K562 (cell line): ENCODE measurements around the gene TCF12. TPM values are rescaled to one million over a fixed set of nuclear protein-coding genes. Genes with fewer than 3 reads are reported as not detected.
A peak's percentile ranks its signal among the peaks of the same experiment; 100 is the strongest.

Experiments
- ASH1L ChIP-seq: fragments of 450-650 bp; IDR thresholded peaks from 2 replicates; pipeline ENCODE4 v1.6.1; 2018; ENCODE audit warnings: borderline replicate concordance, mild to moderate bottlenecking, low read depth; ENCODE audit not compliant: partially characterized antibody
- BDP1 ChIP-seq: IDR thresholded peaks from 3 replicates; pipeline ENCODE4 v1.6.1; 2011; ENCODE audit not compliant: insufficient read length, insufficient read depth
- BHLHE40 ChIP-seq: IDR thresholded peaks from 2 replicates; pipeline ENCODE4 v1.6.1; 2011; ENCODE audit warnings: low read length, improper control_type of control experiment
- CEBPB ChIP-seq: fragments of 450-650 bp; IDR thresholded peaks from 2 replicates; pipeline ENCODE4 v1.6.1; 2016; ENCODE audit warnings: missing genetic modification characterization, missing compliant biosample characterization
- JUN ChIP-seq, 2 experiments: sonication (generic) in 1 of 2; formaldehyde crosslinking in 1 of 2; IDR thresholded peaks; 2 replicates each; pipeline versions ENCODE4 v1.6.1 to v1.8.0; 2012 to 2022; ENCODE audit warnings: borderline replicate concordance in 2 of 2, mild to moderate bottlenecking in 2 of 2, improper control_type of control experiment in 1 of 2, low read depth in 1 of 2, low read length in 1 of 2, missing genetic modification reagents in 1 of 2
- KAT7 ChIP-seq: sonication (generic); formaldehyde crosslinking; IDR thresholded peaks from 2 replicates; pipeline ENCODE4 v1.8.0; 2022; ENCODE audit warnings: missing genetic modification reagents, mild to moderate bottlenecking, borderline replicate concordance
- KAT8 ChIP-seq: fragments of 450-650 bp; IDR thresholded peaks from 2 replicates; pipeline ENCODE4 v1.6.1; 2016; ENCODE audit warnings: low read depth, mild to moderate bottlenecking
- KDM1A ChIP-seq, 2 experiments: fragments of 450-650 bp; IDR thresholded peaks; 2 replicates each; pipeline ENCODE4 v1.6.1; 2016; ENCODE audit warnings: mild to moderate bottlenecking in 2 of 2
- KDM2B ChIP-seq: fragments of 250-450 bp; sonication (Bioruptor Pico); IDR thresholded peaks from 2 replicates; pipeline ENCODE4 v1.8.0; 2021; ENCODE audit warnings: mild to moderate bottlenecking, moderate library complexity
- KLF13 ChIP-seq: fragments of 450-650 bp; IDR thresholded peaks from 2 replicates; pipeline ENCODE4 v1.6.1; 2016; ENCODE audit warnings: missing genetic modification characterization, low read depth, mild to moderate bottlenecking, missing compliant biosample characterization, moderate library complexity, borderline replicate concordance
- NCOA2 ChIP-seq, 2 experiments: fragments of 450-650 bp; IDR thresholded peaks; 2 replicates each; pipeline ENCODE4 v1.6.1; 2018; ENCODE audit warnings: mild to moderate bottlenecking in 2 of 2, moderate library complexity in 1 of 2; ENCODE audit not compliant: partially characterized antibody in 2 of 2
- PTBP1 ChIP-seq: fragments of 200-400 bp; formaldehyde crosslinking; IDR thresholded peaks from 2 replicates; pipeline ENCODE4 v1.6.1; 2017; ENCODE audit warnings: low read depth, low read length
- RFX7 ChIP-seq: fragments of 250-450 bp; sonication (Bioruptor Pico); IDR thresholded peaks from 2 replicates; pipeline ENCODE4 v1.5.1; 2021; ENCODE audit warnings: mild to moderate bottlenecking
- SAFB ChIP-seq: fragments of 200-400 bp; formaldehyde crosslinking; IDR thresholded peaks from 2 replicates; pipeline ENCODE4 v1.6.1; 2017; ENCODE audit warnings: low read depth, low read length, borderline replicate concordance
- SIN3B ChIP-seq: fragments of 450-650 bp; IDR thresholded peaks from 2 replicates; pipeline ENCODE4 v1.6.1; 2017; ENCODE audit warnings: low read depth, mild to moderate bottlenecking, moderate library complexity
- SNRNP70 ChIP-seq: fragments of 200-400 bp; formaldehyde crosslinking; optimal IDR thresholded peaks from 2 replicates; pipeline ENCODE3; 2017; ENCODE audit warnings: low read depth, low read length
- ZFP1 ChIP-seq: fragments of 450-650 bp; formaldehyde crosslinking; IDR thresholded peaks from 2 replicates; pipeline ENCODE4 v1.4.0; 2020; ENCODE audit warnings: mild to moderate bottlenecking, mixed read lengths
- ZKSCAN1 ChIP-seq: fragments of 150-350 bp; IDR thresholded peaks from 2 replicates; pipeline ENCODE4 v1.6.1; 2016; ENCODE audit warnings: low read depth, low read length
- polyA plus RNA-seq, 8 experiments: library from polyadenylated mRNA; depleted of rRNA in 4 of 8; stranded (reverse) in 5 of 8; unstranded in 3 of 8; fragments of >200 nt; fragmentation: Nextera tagmentation in 2 of 8; fragmentation: Illumina TruSeq in 1 of 8; extraction: Ambion mirVana in 2 of 8; extraction: Trizol in 1 of 8; gene quantifications; 2 replicates each; pipeline versions ENCODE4 v1.2.1 to v1.2.3, GENCODE V29; 2011 to 2014; ENCODE audit warnings: inconsistent platforms in 1 of 8, missing spikeins in 1 of 8
- total RNA-seq, 7 experiments: library from RNA; depleted of rRNA in 6 of 7; stranded (reverse); fragments of >200 nt in 6 of 7; fragmentation: Illumina TruSeq in 2 of 7; extraction: Trizol in 2 of 7; gene quantifications; 2 replicates each; pipeline versions ENCODE4 v1.2.1 to v1.2.3, GENCODE V29; 2011 to 2021; ENCODE audit warnings: low replicate concordance in 1 of 7
- TF ChIP-seq, protein P1 (sequence below): fragments of 450-650 bp; formaldehyde crosslinking; IDR thresholded peaks from 2 replicates; pipeline ENCODE4 v1.4.0; 2020; ENCODE audit warnings: mild to moderate bottlenecking
- TF ChIP-seq, protein P2 (sequence below): IDR thresholded peaks from 2 replicates; pipeline ENCODE4 v1.6.1; 2011; ENCODE audit warnings: borderline replicate concordance, low read depth, mild to moderate bottlenecking, moderate library complexity, low read length; ENCODE audit not compliant: insufficient read depth, poor library complexity, severe bottlenecking

Gene TCF12
- total and polyA plus RNA-seq, 9 of the 15 experiments (the other 6 are each of a cell fraction or from before 2014, with no cell fraction given) = 10.5 to 132 (median 52.9) TPM

DNA sequence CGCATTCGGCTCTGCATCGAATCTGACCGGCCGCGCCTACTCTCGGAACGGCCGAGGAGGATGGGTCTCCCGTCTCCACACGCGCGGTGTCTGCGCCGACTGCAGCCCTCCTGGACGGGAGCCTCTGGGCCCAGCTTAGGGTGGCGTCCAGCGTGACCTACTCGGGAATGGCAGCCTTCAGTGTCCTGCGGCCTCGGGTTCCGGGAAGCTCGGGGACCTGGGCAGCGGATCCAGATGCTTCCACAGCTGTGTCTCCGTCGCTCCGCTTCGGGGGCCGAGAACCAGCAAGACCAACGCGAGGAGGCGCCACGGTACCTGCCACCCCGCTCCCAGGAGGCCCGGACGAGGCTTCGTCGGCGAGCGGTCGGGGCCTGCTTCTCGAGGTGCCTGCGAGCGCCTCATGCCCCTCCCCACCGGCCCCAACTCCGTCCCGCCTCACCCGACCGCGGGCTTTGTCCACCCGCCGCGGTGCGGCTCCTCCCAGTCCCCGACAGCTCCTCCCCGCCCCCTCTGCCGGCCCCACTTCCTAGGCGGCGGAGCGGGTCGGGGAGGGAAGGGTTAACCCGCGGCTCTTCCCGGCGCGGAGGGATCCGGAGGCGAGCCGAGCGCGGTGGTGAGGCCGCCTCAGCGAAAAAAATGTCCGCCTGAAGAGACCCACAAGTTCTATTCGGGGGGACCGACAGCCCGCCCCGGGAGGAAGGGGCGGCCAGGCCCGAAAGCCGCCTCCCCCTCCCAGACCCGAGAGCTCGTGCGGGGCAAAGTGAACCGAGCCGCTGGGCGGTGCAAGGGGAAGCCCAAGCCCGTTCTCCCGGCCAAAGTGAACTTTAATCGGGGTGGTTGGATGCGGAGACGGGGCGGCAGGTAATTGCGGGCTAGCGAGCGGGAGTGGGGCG is at the start of gene TCF12 (continued):
- TF ChIP-seq, protein P1, sequence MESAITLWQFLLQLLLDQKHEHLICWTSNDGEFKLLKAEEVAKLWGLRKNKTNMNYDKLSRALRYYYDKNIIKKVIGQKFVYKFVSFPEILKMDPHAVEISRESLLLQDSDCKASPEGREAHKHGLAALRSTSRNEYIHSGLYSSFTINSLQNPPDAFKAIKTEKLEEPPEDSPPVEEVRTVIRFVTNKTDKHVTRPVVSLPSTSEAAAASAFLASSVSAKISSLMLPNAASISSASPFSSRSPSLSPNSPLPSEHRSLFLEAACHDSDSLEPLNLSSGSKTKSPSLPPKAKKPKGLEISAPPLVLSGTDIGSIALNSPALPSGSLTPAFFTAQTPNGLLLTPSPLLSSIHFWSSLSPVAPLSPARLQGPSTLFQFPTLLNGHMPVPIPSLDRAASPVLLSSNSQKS (CRISPR knock-in tag) = no peak
- TF ChIP-seq KDM1A (IDR thresholded peaks at IDR 0.05) (no peak; a peak in 1 of 4 replicates), KAT8 (no peak), SIN3B (peak; percentile 13; the same call in 1 of the 2 replicates), CEBPB (tag) (no peak), JUN (IDR thresholded peaks at IDR 0.05; ENCODE audit: borderline replicate concordance, low read depth, low read length) (peak; percentile 4; the same call in 1 of the 2 replicates), JUN (CRISPR knock-in tag; IDR thresholded peaks at IDR 0.05; ENCODE audit: borderline replicate concordance) (0 out of 2 replicates have a peak, but pooled peaks have one; percentile 52), BDP1 (no peak), ASH1L (no peak), BHLHE40 (peak; percentile 73), KDM2B (CRISPR knock-in tag) (peak; percentile 86; the same call in 1 of the 2 replicates), ZKSCAN1 (0 out of 2 replicates have a peak, but pooled peaks have one; percentile 44), RFX7 (CRISPR knock-in tag) (no peak), SAFB (peak; percentile 49; the same call in 1 of the 2 replicates), SNRNP70 (no peak), PTBP1 (0 out of 2 replicates have a peak, but pooled peaks have one; percentile 20), NCOA2 (IDR thresholded peaks at IDR 0.05; ENCODE audit: partially characterized antibody in 2 of 2) (no peak), KLF13 (tag) (peak; percentile 48; the same call in 1 of the 2 replicates), KAT7 (CRISPR knock-in tag) (peak; percentile 66; the same call in 1 of the 2 replicates), ZFP1 (0 out of 2 replicates have a peak, but pooled peaks have one; percentile 19)
- TF ChIP-seq, protein P2, sequence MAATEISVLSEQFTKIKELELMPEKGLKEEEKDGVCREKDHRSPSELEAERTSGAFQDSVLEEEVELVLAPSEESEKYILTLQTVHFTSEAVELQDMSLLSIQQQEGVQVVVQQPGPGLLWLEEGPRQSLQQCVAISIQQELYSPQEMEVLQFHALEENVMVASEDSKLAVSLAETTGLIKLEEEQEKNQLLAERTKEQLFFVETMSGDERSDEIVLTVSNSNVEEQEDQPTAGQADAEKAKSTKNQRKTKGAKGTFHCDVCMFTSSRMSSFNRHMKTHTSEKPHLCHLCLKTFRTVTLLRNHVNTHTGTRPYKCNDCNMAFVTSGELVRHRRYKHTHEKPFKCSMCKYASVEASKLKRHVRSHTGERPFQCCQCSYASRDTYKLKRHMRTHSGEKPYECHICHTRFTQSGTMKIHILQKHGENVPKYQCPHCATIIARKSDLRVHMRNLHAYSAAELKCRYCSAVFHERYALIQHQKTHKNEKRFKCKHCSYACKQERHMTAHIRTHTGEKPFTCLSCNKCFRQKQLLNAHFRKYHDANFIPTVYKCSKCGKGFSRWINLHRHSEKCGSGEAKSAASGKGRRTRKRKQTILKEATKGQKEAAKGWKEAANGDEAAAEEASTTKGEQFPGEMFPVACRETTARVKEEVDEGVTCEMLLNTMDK = peak; percentile 32
